ENCODE data around the gene LOC128125822.

The LOC128125822 gene

DNA sequence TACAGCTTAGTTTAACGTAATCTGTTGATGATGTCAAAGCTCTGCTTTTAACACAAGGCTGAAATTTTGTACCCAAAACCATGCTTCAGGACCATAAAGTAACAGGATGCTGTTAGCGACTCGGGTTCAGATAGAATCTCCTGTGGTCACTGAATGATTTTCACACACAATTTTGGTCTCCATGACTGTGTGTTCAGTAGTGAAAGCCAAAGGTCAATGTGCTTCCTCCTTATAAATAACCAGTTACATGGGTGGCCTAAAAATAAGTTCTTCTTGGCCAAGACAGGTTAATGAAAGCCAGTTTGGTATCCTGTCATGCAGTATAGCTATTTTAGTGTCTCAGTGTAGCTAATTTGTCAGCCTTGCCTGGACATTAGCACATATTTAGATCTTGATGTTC lies 19.1 kb upstream of the LOC128125822 start:
- CTCF ChIA-PET: no interaction called here
- H4K20me1 ChIP-seq (replicated peaks; ENCODE audit: control insufficient read depth, extremely low read depth, insufficient read depth, low read length): no peaks in the 10 kb centered on the region
- DNase-seq (ENCODE audit: low read depth, low spot score): no peak
- no peak overlapping the region for H3K9ac ChIP-seq (replicated peaks; ENCODE audit: extremely low read depth, insufficient read depth, low read length)
- H3K4me3 ChIP-seq (replicated peaks in 1 of 3; ENCODE audit: insufficient read depth in 1 of 3, low read depth in 1 of 3, low read length in 3 of 3): no peak overlapping the region
- no peak for TF ChIP-seq CTCF (IDR thresholded peaks at IDR 0.05; ENCODE audit: extremely low read depth in 1 of 2, insufficient read depth in 1 of 2, low read depth in 1 of 2, low read length in 2 of 2)
- TF ChIP-seq JUN (IDR thresholded peaks at IDR 0.05; ENCODE audit: borderline replicate concordance, insufficient read depth, insufficient read length, low read depth): no peak
- TF ChIP-seq POLR2A (IDR thresholded peaks at IDR 0.05; ENCODE audit: low read depth, low read length): no peak
- no peak for TF ChIP-seq POLR2AphosphoS5 (IDR thresholded peaks at IDR 0.05; ENCODE audit: insufficient read depth, low read depth, low read length)
- TF ChIP-seq MAX (IDR thresholded peaks at IDR 0.05; ENCODE audit: insufficient read depth, insufficient read length): no peak
- TF ChIP-seq MYC (IDR thresholded peaks at IDR 0.05; ENCODE audit: low read depth, low read length): no peak
- TF ChIP-seq GATA2 (IDR thresholded peaks at IDR 0.05; ENCODE audit: insufficient read depth, insufficient read length, low read depth, low read length): no peak
- TF ChIP-seq EZH2 (IDR thresholded peaks at IDR 0.05; ENCODE audit: borderline replicate concordance, low read depth, low read length, severe bottlenecking): no peak
- no peak for TF ChIP-seq FOS (IDR thresholded peaks at IDR 0.05; ENCODE audit: borderline replicate concordance, insufficient read depth, low read length)
- BruUV-seq (replicated peaks): no TSS peak
- dilution Hi-C loops (cut with MboI; ENCODE audit: extremely low pct_ligation_motif_present, low sequenced_read_pairs) (no loop called here), intact Hi-C loops (cut with micrococcal nuclease) (no loop called here)
- H3K9me1 ChIP-seq (replicated peaks; ENCODE audit: control insufficient read depth, extremely low read depth, insufficient read depth, low read length): no peaks in the 10 kb centered on the region
- no peak for FAIRE-seq
- no peaks in the 10 kb centered on the region for H3K4me1 ChIP-seq (ENCODE audit: control insufficient read depth, extremely low read depth, insufficient read depth, low read length)
- POLR2A ChIA-PET: no interaction called here
- H3K9me3 ChIP-seq (replicated peaks; ENCODE audit: control insufficient read depth, insufficient read depth, low read length): no peaks in the 10 kb centered on the region
- peaks cover 0 to 2% of the 10 kb centered on the region in 2 experiments for H3K27me3 ChIP-seq (ENCODE audit: control insufficient read depth in 2 of 2, insufficient read depth in 2 of 2, low read length in 2 of 2)
- H3K36me3 ChIP-seq (ENCODE audit: control insufficient read depth in 2 of 2, extremely low read depth in 1 of 2, insufficient read depth in 2 of 2, low read length in 2 of 2): no peaks in the 10 kb centered on the region
- no peak overlapping the region for H3K4me2 ChIP-seq (ENCODE audit: insufficient read depth, low read length)
- H3K27ac ChIP-seq (ENCODE audit: insufficient read depth, low read depth, low read length): no peak overlapping the region
- H3K79me2 ChIP-seq (ENCODE audit: control insufficient read depth, insufficient read depth, low read length): no peaks in the 10 kb centered on the region
- H2AFZ ChIP-seq (ENCODE audit: low read depth, low read length): no peak overlapping the region

All from endothelial cell of umbilical vein (primary cell).